Motor neuron (in vitro differentiated cells): Measurements from ENCODE around the gene NBPF3. TPM values are rescaled to one million over a fixed set of nuclear protein-coding genes. Genes with fewer than 3 reads are reported as not detected.
"Not testable (repeated sequence)": the region's sequence is repeated elsewhere in the genome, so short reads cannot be mapped to it uniquely, and the experiment has no call there.

Source experiments
- ATAC-seq, 8 experiments: fragments of 200-7000 bp; cut with Tn5 transposase; replicated peaks in 6 of 8; 2 replicates each; pipeline ENCODE4 v1.8.0; 2021; ENCODE audit warnings: mild to moderate bottlenecking in 8 of 8, moderate library complexity in 8 of 8
- H3K27ac ChIP-seq, 2 donors: fragments of 250-450 bp; sonication (Bioruptor Pico); 2 replicates each; pipeline ENCODE4 v1.9.0; 2021; ENCODE audit warnings: antibody characterized with exemption in 2 of 2, mild to moderate bottlenecking in 2 of 2, moderate library complexity in 1 of 2
- H3K4me1 ChIP-seq, 2 donors: fragments of 250-450 bp; sonication (Bioruptor Pico); replicated peaks in 1 of 2; 2 replicates each; pipeline ENCODE4 v1.6.1; 2021; ENCODE audit warnings: antibody characterized with exemption in 2 of 2, mild to moderate bottlenecking in 2 of 2, moderate library complexity in 1 of 2
- H3K4me3 ChIP-seq, 5 donors: fragments of 250-450 bp; sonication (Bioruptor Pico); 2 replicates each; pipeline ENCODE4 v1.9.0; 2021; ENCODE audit warnings: antibody characterized with exemption in 5 of 5, mild to moderate bottlenecking in 5 of 5, moderate library complexity in 4 of 5
- WGBS, 10 experiments: fragments of 450-650 bp; shearing (Covaris generic); methylation state at CpG; one replicate each; pipeline ENCODE4 v1.0.0; 2022; 5-methylcytosine and 5-hydroxymethylcytosine counted together
- in situ Hi-C, 9 experiments: fragments of 400-800 bp; cut with MboI; loops; one replicate each; pipeline ENCODE4 v1.15.0; 2021; ENCODE audit warnings: low sequenced_read_pairs in 9 of 9, low pct_unique_long_range_greater_than_20kb in 2 of 9; ENCODE audit not compliant: unreplicated experiment in 9 of 9
- total RNA-seq, 8 experiments: library from RNA; unstranded; fragments of 300-600 nt; gene quantifications; 2 replicates each; pipeline versions ENCODE4 v1.2.3 to v1.2.4, GENCODE V29; 2022

Gene NBPF3, protein sequence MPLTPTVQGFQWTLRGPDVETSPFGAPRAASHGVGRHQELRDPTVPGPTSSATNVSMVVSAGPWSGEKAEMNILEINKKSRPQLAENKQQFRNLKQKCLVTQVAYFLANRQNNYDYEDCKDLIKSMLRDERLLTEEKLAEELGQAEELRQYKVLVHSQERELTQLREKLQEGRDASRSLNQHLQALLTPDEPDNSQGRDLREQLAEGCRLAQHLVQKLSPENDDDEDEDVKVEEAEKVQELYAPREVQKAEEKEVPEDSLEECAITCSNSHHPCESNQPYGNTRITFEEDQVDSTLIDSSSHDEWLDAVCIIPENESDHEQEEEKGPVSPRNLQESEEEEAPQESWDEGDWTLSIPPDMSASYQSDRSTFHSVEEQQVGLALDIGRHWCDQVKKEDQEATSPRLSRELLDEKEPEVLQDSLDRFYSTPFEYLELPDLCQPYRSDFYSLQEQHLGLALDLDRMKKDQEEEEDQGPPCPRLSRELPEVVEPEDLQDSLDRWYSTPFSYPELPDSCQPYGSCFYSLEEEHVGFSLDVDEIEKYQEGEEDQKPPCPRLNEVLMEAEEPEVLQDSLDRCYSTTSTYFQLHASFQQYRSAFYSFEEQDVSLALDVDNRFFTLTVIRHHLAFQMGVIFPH
- 10 to 100 TPM in 5 of 8 experiments, 1 to 10 TPM in 3; 5.0 to 18.1 (median 10.7) TPM for total RNA-seq

DNA sequence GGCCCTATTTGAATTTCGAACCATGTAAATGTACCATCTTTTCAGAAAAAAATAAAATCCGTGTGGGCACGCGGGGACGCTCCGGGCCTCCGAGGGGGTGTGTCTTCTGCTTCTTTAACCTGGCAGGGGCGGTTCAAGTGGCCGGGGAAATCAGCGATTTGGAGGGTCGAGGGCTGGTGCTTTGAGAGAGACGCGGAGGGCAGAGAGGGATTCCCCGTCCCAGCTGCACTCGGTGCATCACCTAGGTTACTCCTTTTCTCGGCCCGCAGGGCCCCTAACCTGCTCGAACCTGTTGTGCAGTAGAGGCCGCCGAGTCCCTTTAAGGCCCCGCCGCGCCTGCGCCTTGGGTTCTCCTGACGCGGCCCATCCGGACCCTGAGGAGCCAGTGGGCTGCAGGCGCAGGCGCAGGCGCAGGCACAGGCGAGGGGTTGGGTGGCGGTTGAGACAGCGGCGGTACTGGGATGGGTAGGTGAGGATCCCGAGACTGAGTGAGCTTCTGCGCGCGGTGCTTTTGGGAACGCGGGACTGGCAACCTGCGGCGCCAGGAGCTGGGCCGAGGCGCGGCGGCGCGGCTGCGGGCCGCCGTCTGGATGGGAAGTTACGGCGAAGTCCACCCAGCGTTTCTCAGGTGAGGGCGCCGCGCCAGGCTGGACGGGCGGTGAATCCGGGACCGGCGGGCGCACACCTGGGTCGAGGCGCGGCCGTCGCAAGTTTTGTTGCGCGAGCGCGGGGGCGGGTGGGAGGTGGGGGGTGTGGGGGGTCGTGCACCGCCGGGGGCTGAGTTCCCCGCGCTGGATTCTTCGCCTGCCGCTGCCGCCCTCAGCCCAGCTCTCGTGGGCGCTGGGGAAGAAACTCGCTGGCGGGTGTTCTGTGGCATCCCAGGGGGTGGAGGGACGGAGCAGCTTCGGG is at the start of gene NBPF3:
Gene NBPF3, plus strand, starts transcription at position 417 of the 909 bp plus-strand sequence. CDS start 4,950 bp downstream, outside the sequence.
- H3K4me3 ChIP-seq: peak within 1 kb of the TSS; percentile 69 to 95 (median 83)
- in situ Hi-C loops: no loop called here
- peaks cover 6 to 8% of the 10 kb centered on the region in 2 donors for H3K4me1 ChIP-seq
- ATAC-seq: peak; percentile 91 to 99 (median 96)
- 0 to 3% (median 0%) methylated on average over 1 to 38 of the region's 87 CpGs for WGBS, 10 experiments
- H3K27ac ChIP-seq: peak within 1 kb of the TSS; percentile 68 to 70

DNA sequence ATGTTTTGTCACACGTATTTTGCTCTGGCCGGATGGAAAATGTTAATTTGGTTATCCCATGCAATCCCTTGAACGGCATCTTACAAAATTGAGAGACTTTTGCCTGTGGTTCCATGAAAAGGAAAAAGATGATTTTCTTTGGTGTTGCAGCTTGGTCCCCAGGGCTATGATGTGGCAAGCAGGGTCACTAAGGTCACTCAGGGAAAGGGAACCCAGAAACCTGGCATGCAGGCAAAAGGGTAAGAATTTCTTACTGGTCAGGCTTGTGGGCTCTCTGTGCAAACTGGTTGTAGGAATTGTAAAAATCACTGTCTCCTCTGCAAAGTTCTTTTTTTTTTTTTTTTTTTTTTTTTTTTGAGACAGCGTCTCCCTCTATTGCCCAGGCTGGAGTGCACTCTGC is 48.4 kb upstream of the NBPF3 start:
- no peak overlapping the region for H3K27ac ChIP-seq
- no peak for ATAC-seq
- no peak overlapping the region for H3K4me3 ChIP-seq
- in situ Hi-C loops: no loop called here
- no peaks in the 10 kb centered on the region for H3K4me1 ChIP-seq
- WGBS, 10 experiments: 57 to 100% (median 89%) methylated on average over 2 to 4 of the region's 4 CpGs

DNA sequence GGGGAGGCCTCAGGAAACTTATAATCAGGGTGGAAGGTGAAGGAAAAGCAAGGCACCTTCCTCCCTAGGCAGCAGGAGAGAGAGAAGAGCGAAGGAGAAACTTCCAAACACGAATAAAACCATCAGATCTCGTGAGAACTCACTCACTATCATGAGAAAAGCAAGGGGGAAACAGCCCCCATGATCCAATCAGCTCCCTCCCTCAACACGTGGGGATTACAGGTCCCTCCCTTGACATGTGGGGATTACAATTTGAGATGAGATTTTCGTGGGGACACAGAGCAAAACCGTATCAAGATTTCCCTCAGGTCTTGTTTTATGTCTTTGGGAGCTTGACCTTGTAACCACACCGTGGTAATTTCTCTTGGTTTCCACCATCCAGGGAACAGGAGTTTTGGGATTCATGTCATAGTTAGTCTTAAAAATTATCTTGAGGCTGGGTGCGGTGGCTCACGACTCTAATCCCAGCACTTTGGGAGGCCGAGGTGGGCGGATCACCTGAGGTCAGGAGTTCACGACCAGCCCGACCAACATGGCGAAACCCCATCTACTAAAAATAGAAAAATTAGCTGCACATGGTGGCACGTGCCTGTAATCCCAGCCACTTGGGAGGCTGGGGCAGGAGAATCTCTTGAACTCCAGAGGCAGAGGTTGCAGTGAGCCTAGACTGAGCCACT is 47.2 kb upstream of the NBPF3 start:
- 48 to 91% (median 78%) methylated on average over 2 to 14 of the region's 15 CpGs; no CpG with 5 or more reads in 2 of the 10 experiments for WGBS, 10 experiments
- Histone ChIP-seq H3K27ac (no peak overlapping the region), H3K4me3 (no peak overlapping the region), H3K4me1 (peaks cover 2 to 3% of the 10 kb centered on the region in 2 donors)
- in situ Hi-C loops: no loop called here
- ATAC-seq: no peak

DNA sequence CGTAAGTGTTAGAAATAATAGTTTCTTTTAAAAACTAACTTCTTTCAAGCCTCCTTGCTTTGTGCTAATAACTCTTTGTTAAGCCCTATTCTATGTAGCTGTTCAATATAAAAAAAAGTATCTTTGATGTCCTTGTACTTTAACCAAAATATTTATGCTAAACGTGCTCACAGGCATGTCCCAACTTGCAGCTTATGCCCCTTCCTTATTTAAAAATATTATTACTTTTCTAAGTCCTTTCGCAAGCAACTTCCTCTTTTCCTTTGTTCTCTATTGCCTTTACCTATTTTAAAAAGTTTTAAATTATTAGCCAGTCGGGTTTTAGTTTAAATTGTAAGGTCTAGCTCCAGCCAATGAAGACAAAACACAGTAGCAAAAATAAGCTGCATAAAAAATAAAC is 43.4 kb upstream of the NBPF3 start:
- H3K4me1 ChIP-seq: peaks cover 9 to 10% of the 10 kb centered on the region in 2 donors
- 34 to 74% (median 59%) methylated on average over 4 of the region's 4 CpGs for WGBS, 10 experiments
- H3K27ac ChIP-seq: no peak overlapping the region
- in situ Hi-C loops: no loop called here
- no peak for ATAC-seq
- H3K4me3 ChIP-seq: no peak overlapping the region

DNA sequence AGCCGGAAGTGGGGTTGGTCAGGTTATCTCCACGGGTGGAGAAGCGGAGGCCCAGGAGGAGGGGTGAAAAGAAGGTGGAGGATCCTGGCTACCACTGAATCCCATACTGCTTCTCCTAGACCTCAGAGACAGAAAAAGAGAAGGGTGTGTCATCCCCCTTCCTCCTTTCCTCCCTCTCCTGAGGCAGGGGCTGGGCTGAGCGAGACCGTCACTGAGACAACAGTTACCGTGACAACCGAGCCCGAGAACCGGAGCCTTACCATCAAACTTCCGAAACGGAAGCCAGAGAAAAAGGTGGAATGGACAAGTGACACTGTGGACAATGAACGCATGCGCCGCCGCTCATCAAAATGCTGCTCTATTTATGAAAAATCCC is 42.1 kb upstream of the NBPF3 start:
- Histone ChIP-seq H3K4me1 (peaks cover 9 to 10% of the 10 kb centered on the region in 2 donors), H3K4me3 (no peak overlapping the region), H3K27ac (no peak overlapping the region)
- peak in 5 of 8 experiments; percentile 99 to 100 (median 99) for ATAC-seq
- in situ Hi-C loops: no loop called here
- 0 to 87% (median 50%) methylated on average over 2 to 15 of the region's 15 CpGs; no CpG with 5 or more reads in 2 of the 10 experiments for WGBS, 10 experiments

DNA sequence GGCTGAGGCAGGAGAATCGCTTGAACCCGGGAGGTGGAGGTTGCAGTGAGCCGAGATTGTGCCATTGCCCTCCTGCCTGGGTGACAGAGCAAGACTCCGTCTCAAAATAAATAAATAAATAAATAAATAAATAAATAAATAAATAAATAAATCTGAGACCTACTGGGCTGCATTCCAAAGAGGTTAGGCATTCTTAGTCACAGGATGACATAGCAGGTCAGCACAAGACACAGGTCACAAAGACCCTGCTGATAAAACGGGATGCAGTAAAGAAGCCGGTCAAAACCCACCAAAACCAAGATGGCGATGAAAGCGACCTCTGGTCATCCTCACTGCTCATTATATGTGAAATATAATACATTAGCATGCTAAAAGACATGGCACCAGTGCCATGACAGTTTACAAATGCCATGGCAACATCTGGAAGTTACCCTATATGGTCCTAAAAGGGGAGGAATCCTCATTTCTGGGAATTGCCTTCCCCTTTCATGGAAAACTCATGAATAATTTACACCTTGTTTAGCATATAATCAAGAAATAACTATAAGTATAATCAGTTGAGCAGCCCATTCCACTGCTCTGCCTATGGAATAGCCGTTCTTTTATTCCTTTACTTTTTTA is 38.1 kb upstream of the NBPF3 start:
- in situ Hi-C loops, H3K4me3 ChIP-seq, H3K27ac ChIP-seq: not testable (repeated sequence)
- H3K4me1 ChIP-seq: peaks cover 9 to 10% of the 10 kb centered on the region in 2 donors
- peak in 2 of 8 experiments; percentile 43 to 52 for ATAC-seq
- WGBS, 10 experiments: 67 to 100% (median 86%) methylated on average over 1 to 8 of the region's 9 CpGs

DNA sequence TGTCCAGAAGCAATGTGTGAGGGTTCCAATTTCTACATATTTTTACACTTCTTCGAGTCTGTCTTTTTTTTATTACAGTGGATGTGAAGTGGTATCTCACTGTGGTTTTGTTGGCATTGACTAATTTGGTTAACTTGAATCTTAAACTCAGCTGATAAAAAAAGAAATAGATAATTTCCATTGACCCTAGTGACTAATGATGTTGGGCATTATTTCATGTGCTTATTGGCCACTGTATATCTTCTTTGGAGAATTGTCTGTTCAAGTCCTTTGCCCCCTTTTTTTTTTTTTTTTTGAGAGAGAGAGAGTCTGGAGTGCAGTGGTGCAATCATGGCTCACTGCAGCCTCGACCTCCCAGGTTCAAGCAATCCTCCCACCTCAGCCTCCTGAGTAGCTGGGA is 33.3 kb upstream of the NBPF3 start:
- WGBS, 10 experiments: 14 to 73% (median 50%) methylated on average over 1 to 2 of the region's 2 CpGs; no CpG with 5 or more reads in 4 of the 10 experiments
- H3K4me3 ChIP-seq: no peak overlapping the region
- in situ Hi-C loops: no loop called here
- H3K4me1 ChIP-seq: no peaks in the 10 kb centered on the region
- no peak for ATAC-seq
- no peak overlapping the region for H3K27ac ChIP-seq

DNA sequence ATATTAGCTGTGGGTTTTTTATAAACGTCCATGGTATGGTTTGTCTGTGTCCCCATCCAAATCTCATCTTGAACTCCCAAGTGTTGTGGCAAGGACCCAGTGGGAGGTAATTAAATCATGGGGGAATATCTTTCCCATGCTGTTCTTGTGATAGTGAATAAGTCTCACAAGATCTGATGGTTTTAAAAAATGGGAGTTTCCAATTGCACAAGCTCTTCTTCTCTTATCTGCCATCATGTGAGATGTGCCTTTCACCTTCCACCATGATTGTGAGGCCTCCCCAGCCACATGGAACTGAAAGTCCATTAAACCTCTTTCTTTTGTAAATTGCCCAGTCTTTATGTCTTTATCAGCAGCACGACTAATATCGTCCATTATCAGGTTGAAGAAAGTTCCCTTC is 30.0 kb upstream of the NBPF3 start:
- 20 to 100% (median 47%) methylated on average over 2 to 3 of the region's 3 CpGs; no CpG with 5 or more reads in 2 of the 10 experiments for WGBS, 10 experiments
- H3K27ac ChIP-seq, in situ Hi-C loops, H3K4me1 ChIP-seq, H3K4me3 ChIP-seq, ATAC-seq: not testable (repeated sequence)

DNA sequence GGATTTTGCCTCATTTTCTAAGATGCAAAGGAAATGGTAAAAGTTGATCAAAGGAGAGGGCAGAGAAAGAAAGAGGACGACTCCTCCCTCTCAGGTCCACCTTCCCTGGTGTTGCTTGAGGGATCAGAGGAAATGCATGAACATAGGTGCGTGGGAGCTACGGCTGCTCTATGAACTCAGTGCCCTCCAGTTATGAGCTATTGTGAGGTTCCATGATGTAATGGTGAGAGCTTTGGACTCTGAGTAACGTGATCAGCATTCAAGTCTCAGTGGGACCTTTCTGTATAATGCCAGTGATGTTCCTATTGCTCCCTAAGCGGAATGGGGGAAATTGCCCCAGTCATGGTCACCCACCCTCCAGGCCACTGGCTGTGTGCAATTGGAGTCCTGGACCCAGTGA is 25.9 kb upstream of the NBPF3 start:
- WGBS, 10 experiments: 69 to 100% (median 83%) methylated on average over 1 to 4 of the region's 5 CpGs; no CpG with 5 or more reads in 5 of the 10 experiments
- in situ Hi-C loops: no loop called here

DNA sequence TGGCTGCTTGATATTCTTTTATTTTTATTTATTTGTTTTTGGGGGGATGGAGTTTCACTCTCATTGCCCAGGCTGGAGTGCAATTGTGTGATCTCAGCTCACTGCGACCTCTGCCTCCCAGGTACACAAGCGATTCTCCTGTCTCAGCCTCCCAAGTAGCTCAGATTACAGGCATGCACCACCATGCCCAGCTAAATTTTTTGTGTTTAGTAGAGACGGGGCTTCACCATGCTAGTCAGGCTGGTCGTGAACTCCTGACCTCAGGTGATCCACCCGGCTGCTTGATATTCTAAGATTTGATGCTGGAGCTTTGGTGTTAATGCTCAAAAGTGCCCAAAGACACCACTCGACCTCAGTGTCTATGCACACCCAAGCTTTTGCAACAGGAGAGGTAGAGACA is 19.6 kb upstream of the NBPF3 start:
- 50 to 96% (median 71%) methylated on average over 1 to 4 of the region's 6 CpGs for WGBS, 10 experiments
- H3K27ac ChIP-seq, H3K4me3 ChIP-seq, in situ Hi-C loops, ATAC-seq, H3K4me1 ChIP-seq: not testable (repeated sequence)

More for the DNA sequence above, 25.9 kb upstream of the NBPF3 start:
- no peaks in the 10 kb centered on the region for H3K4me1 ChIP-seq
- ATAC-seq: no peak
- no peak overlapping the region for H3K4me3 ChIP-seq
- H3K27ac ChIP-seq: no peak overlapping the region

DNA sequence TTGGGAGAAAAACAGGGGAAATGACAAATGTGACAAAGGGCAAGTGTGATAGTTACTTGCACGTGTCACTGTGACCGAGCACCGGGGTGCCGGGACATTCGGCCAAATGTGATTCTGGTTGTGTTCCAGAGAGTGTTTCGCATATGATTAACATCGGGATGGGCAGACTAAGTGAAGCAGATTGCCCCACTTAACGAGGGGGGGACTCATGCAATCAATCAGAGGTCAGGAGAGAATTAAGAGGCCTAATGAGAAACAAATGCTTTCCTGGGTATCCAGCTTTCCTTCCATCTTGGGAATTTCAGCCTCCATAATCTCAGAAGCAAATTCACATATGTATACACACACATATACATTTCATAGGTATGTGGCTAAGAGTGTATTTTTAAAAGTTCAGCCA is 18.6 kb upstream of the NBPF3 start:
- WGBS, 10 experiments: 0 to 77% (median 40%) methylated on average over 2 to 8 of the region's 8 CpGs; no CpG with 5 or more reads in 2 of the 10 experiments
- in situ Hi-C loops, ATAC-seq, H3K27ac ChIP-seq, H3K4me3 ChIP-seq, H3K4me1 ChIP-seq: not testable (repeated sequence)
